ENCODE results near the gene AGER. TPM values are rescaled to one million over a fixed set of nuclear protein-coding genes. Genes with fewer than 3 reads are reported as not detected.

AGER gene
- total and polyA plus RNA-seq, 2 donors: 8.5 to 81.3 TPM

DNA sequence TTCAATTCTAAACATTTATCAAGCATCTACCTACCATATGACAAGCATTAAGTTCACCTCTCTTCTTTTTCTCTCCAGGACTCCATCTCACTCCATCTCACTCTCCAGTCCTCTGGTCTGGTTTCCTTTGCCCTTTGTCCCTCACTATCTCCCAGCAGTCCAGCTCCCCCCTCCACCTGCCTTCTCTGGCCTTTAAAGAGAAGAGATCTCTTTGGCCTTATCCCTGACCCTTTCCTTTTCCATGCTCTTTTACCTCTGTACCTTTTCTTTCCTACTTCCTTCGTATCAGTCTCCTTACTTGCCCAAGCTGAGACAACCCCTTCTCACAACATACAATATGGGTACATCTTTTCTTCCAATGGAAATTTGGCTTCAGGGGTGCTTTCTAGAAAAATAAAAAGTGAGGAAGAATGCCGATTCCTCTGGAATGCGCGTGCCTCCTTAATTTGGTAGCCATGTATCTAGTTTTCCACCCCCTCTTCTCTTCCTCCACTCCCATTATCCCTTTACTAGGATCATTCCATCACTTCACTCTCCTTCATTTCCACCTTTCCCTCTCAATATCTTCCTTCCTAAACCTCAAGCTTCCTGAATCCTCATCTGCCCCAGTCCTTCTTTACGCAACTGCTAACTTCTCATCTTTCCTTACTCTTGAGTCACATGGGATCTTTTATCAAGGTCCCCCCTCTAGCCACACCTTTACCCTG is 7.4 kb downstream of the AGER start:
- DNase-seq (ENCODE audit: low read depth in 6 of 9, low spot score in 9 of 9): peak in 1 of 9 donors; percentile 24
- H3K36me3 ChIP-seq (ENCODE audit: control insufficient read depth in 2 of 2, insufficient read depth in 2 of 2, low read length in 1 of 2): peaks cover 16 to 20% of the 10 kb centered on the region in 2 donors
- peak overlapping the region; percentile 95 to 97 for H3K27ac ChIP-seq (ENCODE audit: low read depth in 1 of 2, low read length in 1 of 2)
- H3K4me1 ChIP-seq (ENCODE audit: control insufficient read depth in 2 of 2, insufficient read depth in 2 of 2, low read length in 2 of 2): peaks cover 26 to 54% of the 10 kb centered on the region in 2 donors
- no peaks in the 10 kb centered on the region for H3K27me3 ChIP-seq (ENCODE audit: control insufficient read depth in 2 of 2, insufficient read depth in 1 of 2, low read length in 1 of 2)
- H3K9me3 ChIP-seq (ENCODE audit: control insufficient read depth in 2 of 2, insufficient read depth in 1 of 2, low read length in 1 of 2): peaks cover 0 to 4% of the 10 kb centered on the region in 2 donors
- 42% methylated on average over 5 of the region's 5 CpGs for WGBS
- H3K4me3 ChIP-seq (ENCODE audit: low read length in 2 of 2): peak overlapping the region; percentile 79 to 80

DNA sequence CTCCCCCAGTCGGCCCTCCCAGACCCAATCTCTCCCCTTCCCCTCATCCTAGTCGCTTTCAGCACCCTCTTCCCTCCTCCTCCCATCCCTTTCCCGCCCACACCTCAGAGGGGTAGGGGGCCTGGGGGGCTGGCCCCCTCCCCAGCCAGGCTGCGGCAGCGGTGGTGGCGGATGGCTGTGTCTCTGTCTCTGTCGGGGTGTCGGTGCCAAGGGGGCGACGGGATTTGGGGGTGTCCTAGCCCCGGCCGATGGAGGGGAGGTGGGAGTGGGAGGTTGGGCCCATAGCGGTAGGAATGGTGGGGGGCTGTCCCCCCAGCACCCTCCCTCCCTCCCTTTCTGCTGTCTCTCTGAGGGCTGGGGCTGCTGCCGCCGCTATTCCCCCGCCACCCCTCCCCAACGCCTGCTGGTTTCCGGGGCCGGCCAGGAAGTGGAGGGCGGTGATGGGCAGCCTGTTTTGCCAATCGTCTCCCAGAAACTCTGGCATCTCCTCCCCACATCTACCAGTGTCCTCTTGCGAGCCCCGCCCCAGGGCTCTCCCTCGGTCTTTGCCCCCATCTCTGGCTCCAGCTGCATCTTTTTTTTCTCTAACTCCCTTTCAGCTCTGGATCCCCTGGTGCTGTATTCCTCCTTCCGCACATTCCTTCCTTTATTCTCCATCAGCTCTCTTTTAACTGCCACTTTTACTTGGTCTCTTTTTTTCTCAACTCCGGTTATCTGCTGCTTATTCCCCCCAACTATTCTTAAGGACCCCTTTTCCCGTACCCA is 8.2 kb downstream of the AGER start, which contains the start of gene AGPAT1:
TSS of gene AGPAT1 (minus strand) at position 374 of the 765 bp plus-strand sequence. CDS start 4,588 bp downstream, outside the sequence.
- no peaks in the 10 kb centered on the region for H3K27me3 ChIP-seq (ENCODE audit: control insufficient read depth in 2 of 2, insufficient read depth in 1 of 2, low read length in 1 of 2)
- peak within 1 kb of the TSS; percentile 80 to 97 for H3K4me3 ChIP-seq (ENCODE audit: low read length in 2 of 2)
- peaks cover 26 to 54% of the 10 kb centered on the region in 2 donors for H3K4me1 ChIP-seq (ENCODE audit: control insufficient read depth in 2 of 2, insufficient read depth in 2 of 2, low read length in 2 of 2)
- H3K27ac ChIP-seq (ENCODE audit: low read depth in 1 of 2, low read length in 1 of 2): peak within 1 kb of the TSS; percentile 95 to 97
- H3K9me3 ChIP-seq (ENCODE audit: control insufficient read depth in 2 of 2, insufficient read depth in 1 of 2, low read length in 1 of 2): peaks cover 0 to 4% of the 10 kb centered on the region in 2 donors
- peak; percentile 92 to 99 (median 97) for DNase-seq (ENCODE audit: low read depth in 6 of 9, low spot score in 9 of 9)
- peaks cover 16 to 17% of the 10 kb centered on the region in 2 donors for H3K36me3 ChIP-seq (ENCODE audit: control insufficient read depth in 2 of 2, insufficient read depth in 2 of 2, low read length in 1 of 2)
- under 1% methylated on average over 27 of the region's 27 CpGs for WGBS

DNA sequence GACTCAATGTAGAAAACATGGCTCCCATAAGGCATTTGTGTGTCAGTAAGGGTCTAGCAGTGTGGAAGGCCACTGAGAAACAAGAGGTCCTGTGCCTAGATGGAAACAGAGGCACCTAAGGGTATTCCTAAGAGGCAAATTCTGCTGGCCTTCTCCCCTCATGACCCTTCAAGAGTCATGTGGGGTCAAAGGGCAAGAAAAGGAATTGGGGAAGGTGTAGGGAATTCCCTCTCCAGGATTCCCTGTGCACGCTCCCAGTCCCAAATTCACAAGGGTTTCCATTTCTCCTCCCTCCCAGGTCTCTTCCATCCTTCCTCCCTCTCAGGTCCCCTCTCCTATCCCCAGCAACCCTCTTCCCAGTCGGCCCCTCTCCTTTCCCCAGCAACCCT is 8.7 kb downstream of the AGER start:
- no peak for DNase-seq (ENCODE audit: low read depth in 6 of 9, low spot score in 9 of 9)
- no peaks in the 10 kb centered on the region for H3K27me3 ChIP-seq (ENCODE audit: control insufficient read depth in 2 of 2, insufficient read depth in 1 of 2, low read length in 1 of 2)
- H3K4me1 ChIP-seq (ENCODE audit: control insufficient read depth in 2 of 2, insufficient read depth in 2 of 2, low read length in 2 of 2): peaks cover 26 to 54% of the 10 kb centered on the region in 2 donors
- peaks cover 17% of the 10 kb centered on the region in 2 donors for H3K36me3 ChIP-seq (ENCODE audit: control insufficient read depth in 2 of 2, insufficient read depth in 2 of 2, low read length in 1 of 2)
- peaks cover 0 to 4% of the 10 kb centered on the region in 2 donors for H3K9me3 ChIP-seq (ENCODE audit: control insufficient read depth in 2 of 2, insufficient read depth in 1 of 2, low read length in 1 of 2)
- peak overlapping the region; percentile 80 to 97 for H3K4me3 ChIP-seq (ENCODE audit: low read length in 2 of 2)
- 49% methylated on average over 2 of the region's 2 CpGs for WGBS
- H3K27ac ChIP-seq (ENCODE audit: low read depth in 1 of 2, low read length in 1 of 2): peak overlapping the region; percentile 58 to 76

DNA sequence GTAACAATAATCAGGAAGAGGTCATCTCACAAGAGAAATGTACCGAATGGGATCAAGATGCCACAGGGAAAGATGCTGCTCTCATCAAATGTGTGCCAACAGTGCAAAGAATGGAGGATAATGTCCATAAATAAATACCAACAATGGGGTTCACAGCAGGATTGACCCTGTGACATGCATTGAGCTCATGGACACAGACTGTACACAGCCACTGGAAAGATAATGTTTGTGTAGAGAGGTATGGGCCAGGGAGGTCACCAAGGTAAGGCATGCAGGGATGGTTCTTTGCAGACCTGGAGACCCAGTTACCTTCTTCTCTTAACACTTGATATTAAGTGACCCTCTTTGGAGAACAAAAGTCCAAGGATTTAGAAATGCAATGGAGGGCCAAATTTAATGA is 9.6 kb downstream of the AGER start:
- peaks cover 18 to 21% of the 10 kb centered on the region in 2 donors for H3K36me3 ChIP-seq (ENCODE audit: control insufficient read depth in 2 of 2, insufficient read depth in 2 of 2, low read length in 1 of 2)
- no peaks in the 10 kb centered on the region for H3K27me3 ChIP-seq (ENCODE audit: control insufficient read depth in 2 of 2, insufficient read depth in 1 of 2, low read length in 1 of 2)
- DNase-seq (ENCODE audit: low read depth in 6 of 9, low spot score in 9 of 9): no peak
- H3K9me3 ChIP-seq (ENCODE audit: control insufficient read depth in 2 of 2, insufficient read depth in 1 of 2, low read length in 1 of 2): peaks cover 0 to 4% of the 10 kb centered on the region in 2 donors
- H3K27ac ChIP-seq (ENCODE audit: low read depth in 1 of 2, low read length in 1 of 2): no peak overlapping the region
- no peak overlapping the region for H3K4me3 ChIP-seq (ENCODE audit: low read length in 2 of 2)
- peaks cover 23 to 47% of the 10 kb centered on the region in 2 donors for H3K4me1 ChIP-seq (ENCODE audit: control insufficient read depth in 2 of 2, insufficient read depth in 2 of 2, low read length in 2 of 2)
- WGBS: 96% methylated on average over 1 of the region's 1 CpG

DNA sequence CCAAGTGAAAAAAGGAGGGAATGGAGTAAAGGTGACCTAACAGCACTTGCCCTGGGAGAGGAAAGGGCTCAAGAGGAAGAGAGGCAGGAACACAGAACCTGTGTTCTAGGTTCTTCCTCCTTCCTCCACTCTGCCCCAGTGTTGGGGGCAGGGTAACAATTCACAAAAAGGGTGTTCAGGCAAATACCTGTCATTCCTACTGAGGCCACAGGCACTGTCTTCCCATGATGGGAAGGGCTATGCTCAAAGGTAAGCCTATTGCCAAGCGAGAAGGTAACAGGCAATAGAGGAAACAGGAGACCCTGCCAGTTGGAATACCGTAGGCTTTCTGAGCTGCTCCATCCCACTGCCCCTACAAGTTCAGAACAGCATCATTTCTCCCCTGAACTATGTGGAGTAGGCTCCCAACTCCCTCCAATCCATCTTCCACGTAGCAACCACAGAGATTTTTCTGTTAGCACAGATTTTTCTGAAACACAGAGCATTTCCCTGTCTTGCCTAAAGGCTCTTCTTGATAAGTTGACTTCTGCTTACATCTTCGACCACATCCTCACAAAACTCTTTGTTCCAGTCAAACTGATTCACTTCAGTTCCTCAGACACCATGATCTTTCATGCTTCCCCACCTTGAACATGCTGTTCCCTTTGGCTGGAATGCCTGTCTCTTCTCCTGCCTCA is 10.9 kb downstream of the AGER start:
- Histone ChIP-seq H3K27ac (ENCODE audit: low read depth in 1 of 2, low read length in 1 of 2) (peak overlapping the region; percentile 8 to 54), H3K9me3 (ENCODE audit: control insufficient read depth in 2 of 2, insufficient read depth in 1 of 2, low read length in 1 of 2) (peaks cover 0 to 4% of the 10 kb centered on the region in 2 donors), H3K27me3 (ENCODE audit: control insufficient read depth in 2 of 2, insufficient read depth in 1 of 2, low read length in 1 of 2) (no peaks in the 10 kb centered on the region), H3K36me3 (ENCODE audit: control insufficient read depth in 2 of 2, insufficient read depth in 2 of 2, low read length in 1 of 2) (peaks cover 30 to 33% of the 10 kb centered on the region in 2 donors), H3K4me1 (ENCODE audit: control insufficient read depth in 2 of 2, insufficient read depth in 2 of 2, low read length in 2 of 2) (peaks cover 20 to 37% of the 10 kb centered on the region in 2 donors), H3K4me3 (ENCODE audit: low read length in 2 of 2) (no peak overlapping the region)
- WGBS: 80% methylated on average over 4 of the region's 4 CpGs
- no peak for DNase-seq (ENCODE audit: low read depth in 6 of 9, low spot score in 9 of 9)

DNA sequence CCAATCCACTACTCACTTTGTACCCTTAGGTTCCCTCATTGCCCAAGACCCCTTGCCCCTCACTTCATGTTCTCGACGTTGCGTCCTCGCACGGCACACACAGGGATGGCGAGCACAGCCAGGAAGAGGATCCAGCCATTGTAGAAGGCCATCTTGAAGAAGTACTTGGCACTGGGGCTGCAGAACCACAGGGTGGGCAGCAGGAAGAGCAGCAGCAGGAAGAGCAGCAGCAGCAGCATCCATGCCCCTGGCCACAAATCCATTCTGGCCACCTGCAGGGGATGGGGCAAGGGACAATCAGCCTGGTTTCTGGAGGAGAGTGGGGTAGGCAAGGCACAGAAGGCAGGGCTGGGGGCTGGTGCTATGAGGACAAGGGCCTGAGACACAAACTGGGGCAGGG is 12.8 kb downstream of the AGER start:
- Histone ChIP-seq H3K9me3 (ENCODE audit: control insufficient read depth in 2 of 2, insufficient read depth in 1 of 2, low read length in 1 of 2) (peaks cover 0 to 4% of the 10 kb centered on the region in 2 donors), H3K4me3 (ENCODE audit: low read length in 2 of 2) (no peak overlapping the region), H3K27ac (ENCODE audit: low read depth in 1 of 2, low read length in 1 of 2) (no peak overlapping the region), H3K27me3 (ENCODE audit: control insufficient read depth in 2 of 2, insufficient read depth in 1 of 2, low read length in 1 of 2) (no peaks in the 10 kb centered on the region), H3K4me1 (ENCODE audit: control insufficient read depth in 2 of 2, insufficient read depth in 2 of 2, low read length in 2 of 2) (peaks cover 12 to 23% of the 10 kb centered on the region in 2 donors), H3K36me3 (ENCODE audit: control insufficient read depth in 2 of 2, insufficient read depth in 2 of 2, low read length in 1 of 2) (peaks cover 47 to 51% of the 10 kb centered on the region in 2 donors)
- DNase-seq (ENCODE audit: low read depth in 6 of 9, low spot score in 9 of 9): no peak
- WGBS: 98% methylated on average over 6 of the region's 6 CpGs

DNA sequence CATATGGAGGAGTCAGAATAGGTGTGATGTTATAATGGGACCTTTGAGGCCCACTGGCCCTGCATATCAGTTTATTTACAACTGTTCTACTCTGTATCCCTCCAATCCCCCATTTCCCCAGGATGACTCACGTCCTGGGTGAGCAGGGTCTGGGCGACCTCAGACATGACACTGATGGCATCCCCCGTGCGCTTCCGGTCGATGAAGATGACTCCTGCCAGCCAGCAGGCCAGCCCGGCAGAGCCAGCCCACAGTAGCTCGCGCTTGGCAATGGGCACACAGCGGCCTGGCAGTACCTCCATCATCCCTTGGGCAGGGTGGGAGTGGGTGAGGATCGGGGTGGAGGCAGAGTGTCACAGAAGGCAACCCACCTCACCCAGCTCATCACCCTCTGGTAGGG is 13.8 kb downstream of the AGER start:
- no peak overlapping the region for H3K27ac ChIP-seq (ENCODE audit: low read depth in 1 of 2, low read length in 1 of 2)
- DNase-seq (ENCODE audit: low read depth in 6 of 9, low spot score in 9 of 9): no peak
- H3K4me1 ChIP-seq (ENCODE audit: control insufficient read depth in 2 of 2, insufficient read depth in 2 of 2, low read length in 2 of 2): peaks cover 9 to 18% of the 10 kb centered on the region in 2 donors
- H3K27me3 ChIP-seq (ENCODE audit: control insufficient read depth in 2 of 2, insufficient read depth in 1 of 2, low read length in 1 of 2): no peaks in the 10 kb centered on the region
- 98% methylated on average over 11 of the region's 11 CpGs for WGBS
- no peak overlapping the region for H3K4me3 ChIP-seq (ENCODE audit: low read length in 2 of 2)
- no peaks in the 10 kb centered on the region for H3K9me3 ChIP-seq (ENCODE audit: control insufficient read depth in 2 of 2, insufficient read depth in 1 of 2, low read length in 1 of 2)
- peaks cover 53 to 56% of the 10 kb centered on the region in 2 donors for H3K36me3 ChIP-seq (ENCODE audit: control insufficient read depth in 2 of 2, insufficient read depth in 2 of 2, low read length in 1 of 2)

DNA sequence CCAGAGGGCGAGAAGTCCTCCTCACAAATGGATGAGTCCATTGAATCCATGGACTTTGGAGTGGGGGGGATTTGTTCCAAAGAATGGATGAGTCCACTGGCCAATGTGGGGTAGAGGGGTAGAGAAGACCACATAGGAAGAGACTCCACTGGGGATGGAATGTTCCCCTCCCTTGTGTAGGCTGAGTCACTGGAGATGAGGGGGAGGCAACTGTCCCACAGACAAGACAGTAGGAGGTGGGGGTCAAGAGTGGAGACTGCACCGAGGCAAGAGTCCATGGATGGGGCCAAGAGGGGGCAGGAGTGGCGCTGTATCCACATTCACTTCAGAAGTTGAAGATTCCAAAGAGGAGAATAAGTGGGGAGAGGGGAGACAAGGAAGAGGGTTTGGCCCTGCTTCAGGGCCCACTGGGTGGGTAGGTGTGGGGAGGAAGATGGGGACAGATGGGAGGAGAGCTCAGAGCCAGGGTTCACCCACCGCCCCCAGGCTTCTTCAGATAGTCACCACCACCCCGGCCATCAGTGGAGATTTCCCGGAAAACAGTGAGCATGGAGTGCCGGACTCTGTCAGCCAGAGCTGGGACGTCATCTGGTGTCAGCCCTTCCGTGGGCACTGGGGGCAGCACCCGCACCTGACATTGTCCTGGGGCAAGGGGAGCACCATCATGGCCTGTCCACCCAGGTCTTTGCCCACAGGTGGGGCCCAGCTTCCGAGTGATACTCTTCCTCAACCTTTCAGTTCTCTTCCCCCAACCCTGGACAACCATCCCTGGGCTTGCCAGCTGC is 15.1 kb downstream of the AGER start:
- H3K9me3 ChIP-seq (ENCODE audit: control insufficient read depth in 2 of 2, insufficient read depth in 1 of 2, low read length in 1 of 2): no peaks in the 10 kb centered on the region
- no peaks in the 10 kb centered on the region for H3K27me3 ChIP-seq (ENCODE audit: control insufficient read depth in 2 of 2, insufficient read depth in 1 of 2, low read length in 1 of 2)
- H3K27ac ChIP-seq (ENCODE audit: low read depth in 1 of 2, low read length in 1 of 2): no peak overlapping the region
- no peak for DNase-seq (ENCODE audit: low read depth in 6 of 9, low spot score in 9 of 9)
- H3K36me3 ChIP-seq (ENCODE audit: control insufficient read depth in 2 of 2, insufficient read depth in 2 of 2, low read length in 1 of 2): peaks cover 56 to 57% of the 10 kb centered on the region in 2 donors
- 97% methylated on average over 11 of the region's 11 CpGs for WGBS
- H3K4me1 ChIP-seq (ENCODE audit: control insufficient read depth in 2 of 2, insufficient read depth in 2 of 2, low read length in 2 of 2): peaks cover 0 to 13% of the 10 kb centered on the region in 2 donors
- no peak overlapping the region for H3K4me3 ChIP-seq (ENCODE audit: low read length in 2 of 2)

All from thymus (tissue), 11 donors.